NCI-H187 (cell line): Measurements from ENCODE around the gene TRIM54.
A peak's percentile ranks its signal among the peaks of the same experiment; 100 is the strongest.
"Not testable (repeated sequence)": the region's sequence is repeated elsewhere in the genome, so short reads cannot be mapped to it uniquely, and the experiment has no call there.

Experiments used
- DNase-seq, 2 experiments: peaks; one replicate each; lab custom pipeline; 2025; lab: John Stamatoyannopoulos, UW

The TRIM54 gene

GRCh38 chr2:27258051-27258450, 24.2 kb upstream of the TRIM54 start:
- no peak for DNase-seq

DNA sequence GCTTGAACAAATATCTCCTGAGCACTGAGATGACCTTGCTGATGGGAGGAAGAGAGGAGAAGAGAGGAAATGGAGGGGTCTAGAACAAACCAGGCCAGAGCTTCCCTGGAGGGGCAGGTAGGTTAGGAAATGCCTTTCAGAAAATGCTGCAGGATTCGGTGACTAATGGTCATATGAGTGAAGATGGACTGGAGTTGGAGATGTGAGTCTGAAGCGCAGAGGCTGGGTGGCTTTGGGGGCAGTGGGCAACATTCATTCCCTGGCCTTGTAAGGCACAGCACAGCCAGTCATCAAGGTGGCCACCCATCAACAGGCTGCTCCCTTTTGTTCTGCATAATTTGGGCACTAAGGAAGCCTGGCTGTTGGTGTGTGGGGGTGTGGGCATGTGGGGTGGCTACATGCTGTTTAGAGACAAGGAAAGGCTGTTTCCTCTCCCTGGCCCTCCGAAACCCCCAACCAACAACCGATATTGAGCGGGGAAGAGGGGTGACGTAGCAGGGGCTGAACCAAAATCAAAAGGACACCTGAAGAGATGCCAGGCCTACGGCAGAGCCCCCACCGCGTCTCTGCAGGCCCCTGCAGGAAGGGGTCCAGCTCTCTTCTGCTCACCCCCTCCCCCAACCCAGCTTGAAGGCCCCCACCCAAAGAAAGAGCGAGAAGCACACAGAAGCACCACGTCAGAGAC, 20.8 kb upstream of the TRIM54 start:
- no peak for DNase-seq

DNA sequence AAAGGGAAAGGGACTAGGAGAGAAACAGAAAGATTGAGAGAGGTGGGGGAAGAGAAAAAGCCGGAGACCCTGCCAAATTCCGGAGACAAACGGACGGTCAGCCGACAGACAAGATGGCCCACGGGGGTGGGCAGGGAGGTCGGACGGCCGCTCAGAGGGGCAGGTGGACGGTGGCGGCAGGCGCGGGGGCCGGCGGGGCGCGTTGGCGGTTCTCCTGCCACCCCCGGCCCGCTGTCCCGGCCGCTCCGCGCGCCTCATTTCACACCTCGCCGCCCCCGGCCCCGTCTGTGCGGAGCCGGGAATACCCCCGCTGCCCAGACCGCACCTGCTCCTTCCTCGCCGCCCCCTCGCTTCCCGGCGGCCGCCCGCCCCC, 20.3 kb upstream of the TRIM54 start:
- DNase-seq = no peak

DNA sequence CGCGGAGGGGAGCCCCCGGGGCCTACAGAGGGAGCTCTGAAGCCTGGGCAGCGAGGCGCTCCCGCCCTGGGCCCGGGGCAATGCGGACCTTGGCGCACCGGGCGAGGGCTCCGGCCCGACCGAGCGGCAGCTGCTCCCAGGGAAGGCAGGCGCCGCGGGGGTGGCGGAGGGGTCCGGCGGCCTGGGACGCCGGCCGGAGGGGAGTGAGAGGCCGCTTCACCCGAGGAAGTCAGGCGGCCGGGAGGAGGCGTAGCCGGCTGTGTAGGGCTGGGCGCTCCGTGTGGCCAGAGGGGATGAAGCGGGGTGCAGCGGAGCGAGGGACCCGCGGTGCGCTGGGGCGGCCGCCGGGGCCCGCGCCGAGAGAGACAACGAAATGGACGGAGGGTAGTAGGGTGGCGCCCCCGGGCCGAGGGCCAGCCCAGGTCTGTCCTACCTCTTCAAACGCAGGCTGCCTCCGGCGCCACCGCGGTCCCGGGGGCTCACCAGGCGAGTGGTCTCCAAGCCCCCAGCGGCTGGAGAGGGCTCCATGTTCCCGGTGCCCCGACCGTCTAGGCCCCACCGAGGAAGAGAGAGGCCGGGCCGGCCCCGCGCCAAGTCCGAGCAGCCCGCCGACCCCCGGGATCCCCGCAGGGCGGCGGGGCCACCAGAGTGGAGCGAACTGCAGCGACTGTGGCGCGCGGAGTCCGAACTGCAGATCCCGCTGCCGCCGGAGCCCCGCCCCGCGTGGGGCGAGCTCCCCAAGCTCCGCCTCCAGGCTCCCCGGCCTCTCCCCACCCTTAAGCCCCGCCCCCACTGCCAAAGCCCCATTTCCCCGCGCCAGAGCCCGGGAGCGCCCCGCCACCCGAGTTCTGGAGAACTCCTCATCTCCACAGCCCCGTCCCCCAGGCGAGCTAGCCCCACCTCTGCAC, 19.6 kb upstream of the TRIM54 start, which contains the start of gene SLC30A3:
SLC30A3 (minus strand) TSS at position 669 of the 908 bp plus-strand sequence; CDS start at position 528, 141 bp downstream.
- DNase-seq = no peak

- DNase-seq = no peak
Measured at GRCh38 chr2:27263287-27264252, 18.7 kb upstream of the TRIM54 start.

GRCh38 chr2:27264253-27264752, 17.9 kb upstream of the TRIM54 start:
- DNase-seq = no peak

DNA sequence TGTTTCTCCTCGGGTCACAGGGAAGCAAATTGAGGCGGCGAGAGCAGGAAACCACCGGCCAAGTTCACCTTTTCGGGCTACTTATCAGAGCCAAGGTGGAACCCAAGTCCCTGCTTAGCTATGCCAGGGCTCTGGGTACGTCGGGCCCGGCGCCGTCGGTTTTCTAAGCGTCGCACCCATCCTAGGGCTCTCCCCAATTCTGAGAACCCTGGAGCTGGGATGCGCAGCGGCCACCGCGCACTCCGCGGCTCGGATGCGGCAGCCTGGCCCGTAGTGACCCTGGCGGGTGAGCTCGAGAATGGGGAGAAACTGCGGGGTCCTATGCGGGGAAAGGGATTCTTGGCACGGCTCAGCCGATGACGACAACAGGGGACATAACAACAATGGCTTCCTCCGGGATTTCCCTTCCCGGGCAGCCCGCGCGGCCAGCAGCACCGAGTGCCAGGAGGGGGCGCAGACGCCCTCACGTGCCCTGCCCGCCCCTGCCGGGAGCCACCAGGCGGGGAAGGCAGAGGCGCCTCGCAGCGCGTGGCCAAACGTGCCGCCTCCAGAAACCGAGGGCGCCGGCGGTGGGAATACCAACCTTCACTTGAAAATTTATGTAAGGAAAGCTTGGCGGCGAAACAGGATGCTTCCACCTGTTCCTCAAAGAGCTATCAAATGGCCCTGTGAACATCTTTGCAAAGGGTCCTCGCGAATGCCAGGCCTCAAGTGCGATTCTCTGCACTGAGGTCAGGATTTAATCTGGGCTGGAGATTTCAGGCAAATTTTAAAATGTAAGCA, 17.3 kb upstream of the TRIM54 start:
- DNase-seq = peak; percentile 30 to 70

GRCh38 chr2:27265536-27265870, 16.7 kb upstream of the TRIM54 start:
- no peak for DNase-seq

GRCh38 chr2:27268296-27268695, 13.9 kb upstream of the TRIM54 start:
- DNase-seq = not testable (repeated sequence)

- no peak for DNase-seq
Measured at GRCh38 chr2:27270131-27270530, 12.1 kb upstream of the TRIM54 start.

GRCh38 chr2:27270670-27271069, 11.6 kb upstream of the TRIM54 start:
- DNase-seq = no peak

- no peak for DNase-seq
Measured at GRCh38 chr2:27271631-27272340, 10.4 kb upstream of the TRIM54 start.

DNA sequence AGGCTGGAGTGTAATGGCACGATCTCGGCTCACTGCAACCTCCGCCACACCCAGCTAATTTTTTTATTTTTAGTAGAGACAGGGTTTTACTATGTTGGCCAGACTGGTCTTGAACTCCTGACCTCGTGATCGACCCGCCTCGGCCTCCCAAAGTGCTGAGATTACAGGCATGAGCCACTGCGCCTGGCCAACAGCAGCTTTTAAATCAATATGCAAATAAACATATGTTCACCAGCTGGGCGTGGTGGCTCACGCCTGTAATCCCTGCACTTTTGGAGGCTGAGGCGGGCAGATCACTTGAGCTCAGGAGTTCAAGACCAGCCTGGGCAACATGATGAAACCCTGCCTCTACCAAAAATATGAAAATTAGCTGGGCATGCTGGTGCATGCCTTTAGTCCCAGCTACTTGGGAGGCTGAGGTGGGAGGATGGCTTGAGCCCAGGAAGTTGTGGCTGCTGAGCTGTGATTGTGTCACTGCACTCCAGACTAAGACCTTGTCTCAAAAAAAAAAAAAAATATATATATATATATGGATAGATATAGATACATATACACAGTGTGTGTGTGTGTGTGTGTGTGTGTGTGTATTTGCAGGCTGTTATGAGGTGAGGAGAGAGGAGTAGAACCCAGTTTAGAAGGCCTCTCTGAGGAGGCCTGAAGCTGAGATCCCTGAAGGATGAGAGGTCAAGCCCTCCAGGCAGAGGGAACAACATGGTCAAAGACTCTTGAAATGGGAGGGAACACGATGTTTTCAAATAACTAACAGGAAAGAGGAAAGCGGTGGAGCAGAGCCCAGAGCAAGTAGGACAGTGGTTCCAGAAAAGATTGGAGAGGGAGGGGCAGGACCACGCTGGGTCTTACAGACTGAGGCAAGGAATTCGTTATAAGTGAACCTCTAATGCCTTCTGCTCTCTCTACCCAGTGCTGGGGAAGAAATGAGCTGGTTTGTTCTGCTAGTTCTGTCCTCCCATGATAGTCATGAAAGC, 9.4 kb upstream of the TRIM54 start:
- not testable (repeated sequence) for DNase-seq

- DNase-seq = no peak
Measured at GRCh38 chr2:27275211-27276150, 6.7 kb upstream of the TRIM54 start, which contains the start of gene DNAJC5G. DNAJC5G (plus strand) TSS chr2:27275433; CDS start chr2:27276729, 1,296 bp downstream.

- DNase-seq = no peak
Measured at GRCh38 chr2:27278010-27278409, 4.2 kb upstream of the TRIM54 start.

DNA sequence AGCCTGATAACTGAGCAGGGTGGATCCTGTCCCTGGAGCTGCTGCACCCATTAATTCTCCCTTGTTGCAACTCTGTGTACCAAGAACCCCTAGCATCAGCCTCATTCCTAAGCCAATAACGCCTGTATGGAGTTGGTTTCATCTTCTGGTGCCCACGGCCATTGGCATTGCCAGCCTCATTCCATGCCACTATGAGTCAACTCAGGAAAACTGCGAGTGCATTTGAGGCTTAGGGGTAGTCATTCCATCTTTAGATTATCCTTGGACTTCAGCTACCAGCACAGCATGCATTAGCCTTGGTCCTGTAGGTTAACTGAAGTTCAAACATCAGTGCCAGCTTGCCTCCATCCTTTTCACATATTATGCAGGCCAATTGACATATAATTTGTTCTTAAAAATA, 1.4 kb upstream of the TRIM54 start:
- no peak for DNase-seq

DNA sequence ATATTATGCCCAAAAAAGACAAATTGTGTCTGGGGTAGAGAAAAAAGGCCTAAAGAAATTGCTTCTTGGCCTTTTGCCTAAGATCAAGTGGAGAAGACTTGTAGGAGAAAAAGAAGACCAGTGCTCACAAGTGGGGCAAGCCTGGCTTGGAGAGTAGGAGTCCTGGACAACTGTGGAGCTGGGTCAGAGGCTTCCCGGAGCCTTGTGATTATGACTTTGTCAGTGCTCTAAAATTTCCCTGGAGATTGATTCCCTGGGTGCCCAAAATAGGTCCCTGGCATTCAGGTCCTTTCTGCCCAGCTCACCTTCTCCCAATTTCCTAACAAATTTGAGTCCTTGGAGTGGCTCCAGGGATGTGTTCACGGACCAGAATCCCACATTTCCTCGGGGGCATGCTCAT, 787 bp upstream of the TRIM54 start:
- no peak for DNase-seq

- no peak for DNase-seq
Measured at GRCh38 chr2:27282892-27283291, 663 bp downstream of the TRIM54 start.
